Fibroblast of peridontal ligament (primary cell): ENCODE measurements around the gene RMDN2.

Source experiments
- DNase-seq: peaks from one replicate; pipeline ENCODE4 v3.0.0-alpha.2; 2010; ENCODE audit errors: extremely low read depth

RMDN2 gene

GRCh38 chr2:38039121-38039910 is 114.2 kb downstream of the RMDN2 start:
- peak; percentile 75 for DNase-seq

GRCh38 chr2:38045811-38046210 is 120.7 kb downstream of the RMDN2 start:
- DNase-seq: no peak

- no peak for DNase-seq
Observed at GRCh38 chr2:38056216-38056615, 131.1 kb downstream of the RMDN2 start.

- DNase-seq: peak; percentile 3
Observed at GRCh38 chr2:38057651-38058410, 132.7 kb downstream of the RMDN2 start.

GRCh38 chr2:38060236-38061018 is 135.3 kb downstream of the RMDN2 start:
- DNase-seq: peak; percentile 57

- peak; percentile 72 for DNase-seq
Observed at GRCh38 chr2:38064801-38065501, 139.9 kb downstream of the RMDN2 start.

- peak; percentile 38 for DNase-seq
Observed at GRCh38 chr2:38065502-38066135, 140.5 kb downstream of the RMDN2 start.

- no peak for DNase-seq
Observed at GRCh38 chr2:38066421-38067115, 141.5 kb downstream of the RMDN2 start.
